Type B pancreatic cell (in vitro differentiated cells): ENCODE data around the gene ADI1. TPM values are rescaled to one million over a fixed set of nuclear protein-coding genes. Genes with fewer than 3 reads are reported as not detected.

ENCODE experiments used
- DNase-seq: peaks from one replicate; pipeline ENCODE4 v3.0.0; 2021; ENCODE audit warnings: mixed read lengths; ENCODE audit not compliant: unreplicated experiment; ENCODE audit errors: extremely low spot score
- H3K27ac Mint-ChIP-seq: 2 replicates; pipeline ENCODE4 v1.8.0; 2021; ENCODE audit warnings: mild to moderate bottlenecking, mixed read lengths
- H3K27me3 Mint-ChIP-seq: 2 replicates; pipeline ENCODE4 v1.8.0; 2021; ENCODE audit warnings: mixed read lengths
- H3K36me3 Mint-ChIP-seq: 2 replicates; pipeline ENCODE4 v1.8.0; 2021; ENCODE audit warnings: mixed read lengths
- H3K4me1 Mint-ChIP-seq: one replicate; pipeline ENCODE4 v1.8.0; 2021; ENCODE audit warnings: mixed read lengths; ENCODE audit not compliant: unreplicated experiment
- H3K4me3 Mint-ChIP-seq: 2 replicates; pipeline ENCODE4 v1.8.0; 2021; ENCODE audit warnings: mild to moderate bottlenecking, mixed read lengths
- H3K9me3 Mint-ChIP-seq: 2 replicates; pipeline ENCODE4 v1.8.0; 2021; ENCODE audit warnings: mixed read lengths
- total RNA-seq: library from RNA; stranded (reverse); gene quantifications from 2 replicates; pipeline ENCODE4 v1.2.1, GENCODE V29; 2021; ENCODE audit warnings: low replicate concordance
- TF ChIP-seq, protein P1 (sequence below): fragments of 200-600 bp; sonication (generic); conservative IDR thresholded peaks from 2 replicates; pipeline ENCODE4 v1.5.0; 2021; ENCODE audit warnings: antibody characterized with exemption, mild to moderate bottlenecking

Gene ADI1
- total RNA-seq, 1 donor from 2014 or later = 40.0 TPM

- H3K36me3 Mint-ChIP-seq = peaks cover 22% of the 10 kb centered on the region
- no peak overlapping the region for H3K27ac Mint-ChIP-seq
- DNase-seq = no peak
- H3K4me3 Mint-ChIP-seq = no peak overlapping the region
- TF ChIP-seq, protein P1, sequence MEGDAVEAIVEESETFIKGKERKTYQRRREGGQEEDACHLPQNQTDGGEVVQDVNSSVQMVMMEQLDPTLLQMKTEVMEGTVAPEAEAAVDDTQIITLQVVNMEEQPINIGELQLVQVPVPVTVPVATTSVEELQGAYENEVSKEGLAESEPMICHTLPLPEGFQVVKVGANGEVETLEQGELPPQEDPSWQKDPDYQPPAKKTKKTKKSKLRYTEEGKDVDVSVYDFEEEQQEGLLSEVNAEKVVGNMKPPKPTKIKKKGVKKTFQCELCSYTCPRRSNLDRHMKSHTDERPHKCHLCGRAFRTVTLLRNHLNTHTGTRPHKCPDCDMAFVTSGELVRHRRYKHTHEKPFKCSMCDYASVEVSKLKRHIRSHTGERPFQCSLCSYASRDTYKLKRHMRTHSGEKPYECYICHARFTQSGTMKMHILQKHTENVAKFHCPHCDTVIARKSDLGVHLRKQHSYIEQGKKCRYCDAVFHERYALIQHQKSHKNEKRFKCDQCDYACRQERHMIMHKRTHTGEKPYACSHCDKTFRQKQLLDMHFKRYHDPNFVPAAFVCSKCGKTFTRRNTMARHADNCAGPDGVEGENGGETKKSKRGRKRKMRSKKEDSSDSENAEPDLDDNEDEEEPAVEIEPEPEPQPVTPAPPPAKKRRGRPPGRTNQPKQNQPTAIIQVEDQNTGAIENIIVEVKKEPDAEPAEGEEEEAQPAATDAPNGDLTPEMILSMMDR = no peak
- no peaks in the 10 kb centered on the region for H3K4me1 Mint-ChIP-seq
- no peaks in the 10 kb centered on the region for H3K27me3 Mint-ChIP-seq
- H3K9me3 Mint-ChIP-seq = no peaks in the 10 kb centered on the region
Measured at GRCh38 chr2:3542107-3542506, 22.8 kb upstream of the ADI1 start.

DNA sequence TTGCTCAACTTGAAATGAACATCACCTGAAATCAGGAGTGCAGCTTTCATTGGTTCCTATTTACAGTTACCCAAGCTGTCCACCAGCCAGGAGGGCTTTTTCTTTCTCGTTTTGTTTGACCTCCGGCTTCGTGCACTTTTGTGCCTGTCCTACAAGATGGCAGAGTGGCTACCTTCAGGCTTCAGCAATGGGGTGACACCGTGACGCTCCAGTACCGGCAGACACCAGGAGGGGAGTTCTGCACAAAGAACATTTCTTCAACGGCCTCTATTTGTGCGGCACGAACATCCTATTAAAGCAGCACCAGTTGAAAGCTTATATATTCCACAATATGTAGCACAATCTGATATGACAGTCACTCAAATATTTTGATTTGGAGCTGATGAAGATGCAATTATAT, 20.5 kb upstream of the ADI1 start:
- Mint-ChIP-seq H3K9me3 (no peaks in the 10 kb centered on the region), H3K4me3 (no peak overlapping the region), H3K4me1 (peaks cover 12% of the 10 kb centered on the region), H3K27ac (no peak overlapping the region), H3K36me3 (peaks cover 15% of the 10 kb centered on the region), H3K27me3 (no peaks in the 10 kb centered on the region)
- DNase-seq = no peak
- TF ChIP-seq, protein P1 = no peak

- H3K27me3 Mint-ChIP-seq = no peaks in the 10 kb centered on the region
- TF ChIP-seq, protein P1 = peak; percentile 65
- H3K4me3 Mint-ChIP-seq = peak overlapping the region; percentile 84
- peaks cover under 1% of the 10 kb centered on the region for H3K36me3 Mint-ChIP-seq
- no peaks in the 10 kb centered on the region for H3K9me3 Mint-ChIP-seq
- no peak for DNase-seq
- H3K27ac Mint-ChIP-seq = peak overlapping the region; percentile 99
- H3K4me1 Mint-ChIP-seq = peaks cover 12% of the 10 kb centered on the region
Measured at GRCh38 chr2:3536682-3537632, 17.6 kb upstream of the ADI1 start.

GRCh38 chr2:3535794-3536681, 16.7 kb upstream of the ADI1 start:
- TF ChIP-seq, protein P1 = no peak
- Mint-ChIP-seq H3K9me3 (no peaks in the 10 kb centered on the region), H3K36me3 (no peaks in the 10 kb centered on the region), H3K27me3 (no peaks in the 10 kb centered on the region), H3K4me1 (peaks cover 12% of the 10 kb centered on the region), H3K27ac (peak overlapping the region; percentile 99), H3K4me3 (peak overlapping the region; percentile 84)
- DNase-seq = no peak

- Mint-ChIP-seq H3K9me3 (no peaks in the 10 kb centered on the region), H3K4me1 (peaks cover 12% of the 10 kb centered on the region), H3K27me3 (no peaks in the 10 kb centered on the region), H3K4me3 (peak overlapping the region; percentile 84), H3K36me3 (no peaks in the 10 kb centered on the region), H3K27ac (peak overlapping the region; percentile 99)
- no peak for DNase-seq
- TF ChIP-seq, protein P1 = no peak
Measured at GRCh38 chr2:3535467-3535793, 16.1 kb upstream of the ADI1 start.
